Activated T-cell treated with anti-CD3 and anti-CD28 coated beads, Interleukin-2, amount 50 U/mL, for 4 hours (primary cell): ENCODE results near the gene TGM6. TPM values are rescaled to one million over a fixed set of nuclear protein-coding genes. Genes with fewer than 3 reads are reported as not detected.

Source experiments
- ATAC-seq, 2 donors: fragments of 200-7000 bp; cut with Tn5 transposase; one replicate each; pipeline ENCODE4 v1.10.0; 2021
- DNase-seq: peaks from one replicate; pipeline ENCODE4 v3.0.0-alpha.2; 2020
- H3K27me3 Mint-ChIP-seq: one replicate; pipeline ENCODE4 v1.8.0; 2021; ENCODE audit warnings: low read depth, mixed read lengths
- H3K36me3 Mint-ChIP-seq: one replicate; pipeline ENCODE4 v1.8.0; 2022; ENCODE audit warnings: mixed read lengths; ENCODE audit not compliant: insufficient read depth
- H3K4me1 Mint-ChIP-seq: one replicate; pipeline ENCODE4 v1.8.0; 2021; ENCODE audit warnings: low read depth, mixed read lengths
- H3K4me3 Mint-ChIP-seq: one replicate; pipeline ENCODE4 v1.8.0; 2021; ENCODE audit warnings: mild to moderate bottlenecking, moderate library complexity, mixed read lengths
- H3K9me3 Mint-ChIP-seq: one replicate; pipeline ENCODE4 v1.8.0; 2021; ENCODE audit warnings: mixed read lengths
- total RNA-seq, 3 donors: library from RNA; stranded (reverse); gene quantifications; one replicate each; pipeline ENCODE4 v1.2.1, GENCODE V29; 2021

The TGM6 gene
- total RNA-seq, 3 donors from 2014 or later = not detected

GRCh38 chr20:2348336-2348735, 32.4 kb upstream of the TGM6 start:
- no peak for DNase-seq
- Mint-ChIP-seq H3K4me3 (no peak overlapping the region), H3K4me1 (no peaks in the 10 kb centered on the region), H3K9me3 (no peaks in the 10 kb centered on the region), H3K27me3 (peaks cover 17% of the 10 kb centered on the region), H3K36me3 (no peaks in the 10 kb centered on the region)
- no peak for ATAC-seq

DNA sequence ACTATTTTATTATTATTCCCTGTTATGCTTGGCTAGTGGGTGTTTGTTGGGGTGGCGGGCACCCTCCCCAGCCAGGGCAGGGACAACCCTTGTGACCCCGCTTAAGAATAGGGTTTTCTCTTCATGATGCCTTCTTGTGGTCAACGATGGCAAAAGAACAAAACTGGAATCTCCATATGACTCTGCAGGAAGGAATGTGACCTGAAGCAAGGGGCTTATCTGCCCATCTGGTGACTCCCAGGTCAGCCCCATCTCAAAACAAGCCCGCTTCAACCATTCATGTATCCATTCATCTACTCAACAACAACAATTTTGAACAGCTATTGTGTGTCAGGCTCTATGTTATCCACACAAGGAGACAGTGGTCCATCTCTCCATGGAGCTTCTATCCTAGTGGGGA, 30.9 kb upstream of the TGM6 start:
- Mint-ChIP-seq H3K36me3 (no peaks in the 10 kb centered on the region), H3K27me3 (peaks cover 25% of the 10 kb centered on the region), H3K4me3 (no peak overlapping the region), H3K9me3 (no peaks in the 10 kb centered on the region), H3K4me1 (no peaks in the 10 kb centered on the region)
- no peak for ATAC-seq
- DNase-seq = no peak

DNA sequence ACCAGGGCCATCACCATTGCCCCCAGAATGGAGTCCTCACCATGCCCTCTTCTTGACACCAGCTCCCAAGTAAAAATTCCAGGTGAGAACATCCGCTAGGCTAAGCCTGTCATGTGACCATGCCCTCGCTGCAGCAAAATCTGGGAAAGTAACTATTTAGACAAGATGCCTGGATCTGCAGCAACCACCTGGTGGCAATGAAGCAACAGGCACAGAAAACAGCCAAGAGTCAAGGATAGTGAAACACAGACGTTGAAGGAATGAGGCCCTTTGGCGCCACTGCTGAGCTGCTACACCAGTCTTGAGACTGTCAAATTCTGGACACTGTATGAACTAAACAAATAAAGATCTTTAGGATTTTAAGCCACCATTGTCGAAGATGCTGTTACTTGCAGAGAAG, 30.1 kb upstream of the TGM6 start:
- DNase-seq (no peak), ATAC-seq (no peak)
- Mint-ChIP-seq H3K27me3 (peaks cover 24% of the 10 kb centered on the region), H3K4me1 (no peaks in the 10 kb centered on the region), H3K4me3 (no peak overlapping the region), H3K36me3 (no peaks in the 10 kb centered on the region), H3K9me3 (no peaks in the 10 kb centered on the region)

GRCh38 chr20:2353231-2353630, 27.5 kb upstream of the TGM6 start:
- Mint-ChIP-seq H3K36me3 (no peaks in the 10 kb centered on the region), H3K4me3 (no peak overlapping the region), H3K27me3 (peaks cover 14% of the 10 kb centered on the region), H3K4me1 (no peaks in the 10 kb centered on the region), H3K9me3 (no peaks in the 10 kb centered on the region)
- ATAC-seq = no peak
- no peak for DNase-seq

DNA sequence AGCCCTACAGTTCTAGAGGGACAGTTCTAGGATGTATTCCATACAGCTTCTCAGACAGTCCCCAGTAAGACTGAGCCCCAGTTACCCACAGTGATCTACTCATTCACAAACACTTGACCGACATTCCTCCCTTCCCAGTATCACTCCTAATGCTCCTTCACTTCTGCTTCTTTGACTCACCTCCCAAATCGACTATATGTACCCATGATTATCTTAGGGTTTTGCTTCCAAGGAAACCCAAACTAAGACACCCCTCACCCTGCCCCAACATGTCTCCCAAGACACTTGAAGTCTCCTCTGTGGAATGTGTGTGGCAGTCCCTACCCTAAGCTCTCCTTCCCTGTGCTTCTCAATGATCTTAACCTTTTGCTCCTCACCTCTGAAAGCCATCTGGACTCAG, 23.6 kb upstream of the TGM6 start:
- H3K4me3 Mint-ChIP-seq = no peak overlapping the region

GRCh38 chr20:2358006-2358405, 22.7 kb upstream of the TGM6 start:
- ATAC-seq = no peak
- peaks cover 17% of the 10 kb centered on the region for H3K9me3 Mint-ChIP-seq
- no peak overlapping the region for H3K4me3 Mint-ChIP-seq
- H3K36me3 Mint-ChIP-seq = no peaks in the 10 kb centered on the region
- no peak for DNase-seq
- no peaks in the 10 kb centered on the region for H3K4me1 Mint-ChIP-seq
- H3K27me3 Mint-ChIP-seq = peaks cover 10% of the 10 kb centered on the region

More for the DNA sequence above, 23.6 kb upstream of the TGM6 start:
- no peak for DNase-seq
- no peak for ATAC-seq
- peaks cover 10% of the 10 kb centered on the region for H3K27me3 Mint-ChIP-seq
- no peaks in the 10 kb centered on the region for H3K4me1 Mint-ChIP-seq
- H3K36me3 Mint-ChIP-seq = no peaks in the 10 kb centered on the region
- peaks cover 17% of the 10 kb centered on the region for H3K9me3 Mint-ChIP-seq

- no peaks in the 10 kb centered on the region for H3K4me1 Mint-ChIP-seq
- no peak overlapping the region for H3K4me3 Mint-ChIP-seq
Measured at GRCh38 chr20:2361035-2361593, 19.6 kb upstream of the TGM6 start.

GRCh38 chr20:2363187-2363586, 17.5 kb upstream of the TGM6 start:
- H3K4me3 Mint-ChIP-seq = no peak overlapping the region
- DNase-seq (no peak), ATAC-seq (no peak)
- no peaks in the 10 kb centered on the region for H3K4me1 Mint-ChIP-seq
- H3K36me3 Mint-ChIP-seq = no peaks in the 10 kb centered on the region
- peaks cover 17% of the 10 kb centered on the region for H3K9me3 Mint-ChIP-seq
- peaks cover 23% of the 10 kb centered on the region for H3K27me3 Mint-ChIP-seq

More at GRCh38 chr20:2361035-2361593, 19.6 kb upstream of the TGM6 start:
- Mint-ChIP-seq H3K27me3 (peaks cover 23% of the 10 kb centered on the region), H3K36me3 (no peaks in the 10 kb centered on the region), H3K9me3 (peaks cover 17% of the 10 kb centered on the region)
- ATAC-seq (no peak), DNase-seq (no peak)

DNA sequence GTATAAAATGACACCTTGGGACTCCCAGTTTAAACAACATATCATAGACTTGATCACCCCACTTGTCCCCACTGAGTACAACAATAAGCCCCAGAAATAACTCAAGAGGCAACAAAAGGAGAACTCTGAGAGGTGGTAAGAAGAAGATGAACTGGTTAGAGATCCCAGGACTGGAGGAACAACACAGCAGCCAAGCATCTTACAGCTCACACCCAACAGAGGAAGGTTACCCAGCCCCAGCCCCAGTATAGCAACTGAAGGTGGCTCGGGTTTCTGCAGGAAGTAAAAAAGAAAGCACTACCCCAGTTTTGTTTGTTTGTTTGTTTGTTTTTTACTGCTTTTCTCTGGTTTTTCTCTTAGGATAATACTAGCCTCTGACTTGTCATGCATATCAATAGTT, 17.1 kb upstream of the TGM6 start:
- Mint-ChIP-seq H3K4me1 (no peaks in the 10 kb centered on the region), H3K36me3 (no peaks in the 10 kb centered on the region), H3K4me3 (no peak overlapping the region), H3K27me3 (peaks cover 23% of the 10 kb centered on the region), H3K9me3 (peaks cover 19% of the 10 kb centered on the region)
- ATAC-seq (no peak), DNase-seq (no peak)

GRCh38 chr20:2364044-2364443, 16.7 kb upstream of the TGM6 start:
- peaks cover 23% of the 10 kb centered on the region for H3K27me3 Mint-ChIP-seq
- DNase-seq (no peak), ATAC-seq (no peak)
- H3K9me3 Mint-ChIP-seq = peaks cover 23% of the 10 kb centered on the region
- no peaks in the 10 kb centered on the region for H3K4me1 Mint-ChIP-seq
- no peaks in the 10 kb centered on the region for H3K36me3 Mint-ChIP-seq
- no peak overlapping the region for H3K4me3 Mint-ChIP-seq

DNA sequence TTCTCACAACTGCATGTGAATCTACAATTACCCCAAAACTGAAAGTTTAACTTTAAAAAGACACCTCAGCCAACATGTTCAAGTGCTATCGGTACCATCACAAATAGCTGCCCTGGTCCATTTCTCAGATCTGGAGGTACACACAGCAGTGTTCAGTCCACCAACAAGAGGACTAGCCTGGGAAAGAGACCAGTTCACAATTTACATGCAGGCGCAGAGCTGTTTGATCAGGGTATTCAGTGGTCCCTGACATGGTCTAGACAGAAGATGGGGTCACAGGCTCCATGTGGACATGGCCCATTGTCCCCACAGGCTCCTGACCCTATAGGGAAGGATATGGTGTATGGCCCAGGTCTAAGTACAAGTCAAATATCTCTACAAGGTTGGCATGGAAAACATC, 15.6 kb upstream of the TGM6 start:
- H3K27me3 Mint-ChIP-seq = peaks cover 33% of the 10 kb centered on the region
- no peak for ATAC-seq

GRCh38 chr20:2365666-2366065, 15.0 kb upstream of the TGM6 start:
- peaks cover 36% of the 10 kb centered on the region for H3K27me3 Mint-ChIP-seq
- DNase-seq = no peak

More for the DNA sequence above, 15.6 kb upstream of the TGM6 start:
- H3K9me3 Mint-ChIP-seq = peaks cover 26% of the 10 kb centered on the region
- H3K36me3 Mint-ChIP-seq = no peaks in the 10 kb centered on the region
- H3K4me3 Mint-ChIP-seq = no peak overlapping the region
- no peak for DNase-seq
- H3K4me1 Mint-ChIP-seq = no peaks in the 10 kb centered on the region

GRCh38 chr20:2368621-2369020, 12.1 kb upstream of the TGM6 start:
- Mint-ChIP-seq H3K4me3 (no peak overlapping the region), H3K9me3 (peaks cover 10% of the 10 kb centered on the region), H3K4me1 (no peaks in the 10 kb centered on the region), H3K36me3 (no peaks in the 10 kb centered on the region), H3K27me3 (peaks cover 51% of the 10 kb centered on the region)
- no peak for ATAC-seq
- no peak for DNase-seq

More at GRCh38 chr20:2365666-2366065, 15.0 kb upstream of the TGM6 start:
- peaks cover 22% of the 10 kb centered on the region for H3K9me3 Mint-ChIP-seq
- H3K36me3 Mint-ChIP-seq = no peaks in the 10 kb centered on the region
- no peak overlapping the region for H3K4me3 Mint-ChIP-seq
- no peaks in the 10 kb centered on the region for H3K4me1 Mint-ChIP-seq
- ATAC-seq = no peak

- peaks cover 41% of the 10 kb centered on the region for H3K27me3 Mint-ChIP-seq
- no peaks in the 10 kb centered on the region for H3K4me1 Mint-ChIP-seq
- H3K36me3 Mint-ChIP-seq = no peaks in the 10 kb centered on the region
- H3K9me3 Mint-ChIP-seq = peaks cover 10% of the 10 kb centered on the region
- DNase-seq = no peak
- ATAC-seq = no peak
- no peak overlapping the region for H3K4me3 Mint-ChIP-seq
Measured at GRCh38 chr20:2373098-2373497, 7.6 kb upstream of the TGM6 start.

DNA sequence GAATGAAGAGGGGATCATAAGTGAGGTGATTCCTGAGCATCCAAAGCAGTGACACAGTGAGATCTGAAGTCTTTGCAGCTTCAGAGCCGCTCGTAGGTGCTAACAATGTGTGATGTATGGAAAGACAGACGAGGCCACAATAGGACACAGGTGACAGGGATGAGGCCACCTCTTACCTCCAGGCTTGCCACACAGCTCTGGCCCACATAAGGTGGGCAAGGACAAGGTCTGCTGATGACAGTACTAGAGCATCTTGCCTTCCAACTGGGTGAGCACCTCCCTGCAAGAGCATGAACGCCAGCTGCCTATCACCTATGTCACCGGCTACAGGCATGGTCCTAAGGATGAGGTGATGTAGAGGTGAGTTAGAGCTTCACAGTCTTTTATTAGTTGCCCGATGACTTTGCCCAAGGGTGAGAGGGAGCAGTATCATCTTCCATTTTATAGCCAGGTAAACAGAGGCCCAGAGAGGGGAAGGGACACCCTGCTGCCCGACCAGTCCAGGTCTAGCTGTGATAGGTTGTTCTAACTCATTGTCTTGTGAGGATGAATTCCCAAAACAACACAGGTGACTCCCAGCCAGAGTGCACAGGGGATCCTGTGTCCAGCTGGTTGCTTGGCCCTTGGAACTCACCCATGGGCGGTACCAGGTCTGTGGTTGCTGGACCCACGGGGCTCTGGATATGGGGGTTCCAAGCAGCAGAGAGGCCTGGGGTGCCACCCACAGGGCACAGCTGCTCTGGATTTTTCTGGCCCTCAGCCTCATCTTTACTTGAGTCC, 6.2 kb upstream of the TGM6 start:
- Mint-ChIP-seq H3K27me3 (peaks cover 40% of the 10 kb centered on the region), H3K9me3 (no peaks in the 10 kb centered on the region), H3K4me1 (peaks cover 12% of the 10 kb centered on the region), H3K36me3 (no peaks in the 10 kb centered on the region), H3K4me3 (no peak overlapping the region)
- DNase-seq (no peak), ATAC-seq (no peak)
